HepG2 (cell line): ENCODE data around the gene TNXB. TPM values are rescaled to one million over a fixed set of nuclear protein-coding genes. Genes with fewer than 3 reads are reported as not detected.
A peak's percentile ranks its signal among the peaks of the same experiment; 100 is the strongest.

Source experiments
- CAMTA2 ChIP-seq: sonication (generic); formaldehyde crosslinking; IDR thresholded peaks from 2 replicates; pipeline ENCODE4 v1.4.0; 2020; ENCODE audit warnings: mild to moderate bottlenecking, missing genetic modification reagents, borderline replicate concordance
- EED ChIP-seq: sonication (generic); formaldehyde crosslinking; IDR thresholded peaks from 2 replicates; pipeline ENCODE4 v1.5.0; 2020; ENCODE audit warnings: mild to moderate bottlenecking, missing genetic modification reagents
- HNRNPK ChIP-seq: fragments of 200-400 bp; formaldehyde crosslinking; IDR thresholded peaks from 2 replicates; pipeline ENCODE4 v1.6.1; 2018; ENCODE audit warnings: low read length, low read depth, moderate library complexity, mild to moderate bottlenecking; ENCODE audit not compliant: poor library complexity, severe bottlenecking
- HOXA9 ChIP-seq: sonication (generic); formaldehyde crosslinking; IDR thresholded peaks from 2 replicates; pipeline ENCODE4 v1.8.1; 2022; ENCODE audit warnings: missing genetic modification reagents, mild to moderate bottlenecking, moderate library complexity, borderline replicate concordance
- KDM1A ChIP-seq: IDR thresholded peaks from 2 replicates; pipeline ENCODE4 v1.6.1; 2016; ENCODE audit warnings: missing compliant biosample characterization
- MTF1 ChIP-seq: sonication (generic); formaldehyde crosslinking; IDR thresholded peaks from 2 replicates; pipeline ENCODE4 v1.5.0; 2020; ENCODE audit warnings: missing genetic modification reagents
- RFXAP ChIP-seq: sonication (generic); formaldehyde crosslinking; IDR thresholded peaks from 2 replicates; pipeline ENCODE4 v1.4.0; 2020; ENCODE audit warnings: missing genetic modification reagents, borderline replicate concordance
- RNF2 ChIP-seq: fragments of 450-650 bp; conservative IDR thresholded peaks from 2 replicates; pipeline ENCODE4 v1.6.1; 2016; ENCODE audit warnings: low read depth
- ZBED4 ChIP-seq: sonication (generic); formaldehyde crosslinking; IDR thresholded peaks from 2 replicates; pipeline ENCODE4 v1.4.0; 2020; ENCODE audit warnings: missing genetic modification reagents, borderline replicate concordance
- ZFP41 ChIP-seq: sonication (generic); formaldehyde crosslinking; IDR thresholded peaks from 2 replicates; pipeline ENCODE4 v1.4.0; 2020; ENCODE audit warnings: mild to moderate bottlenecking, missing genetic modification reagents, borderline replicate concordance
- ZFP91 ChIP-seq: sonication (generic); formaldehyde crosslinking; IDR thresholded peaks from 2 replicates; pipeline ENCODE4 v1.9.0; 2022; ENCODE audit warnings: missing genetic modification reagents, mild to moderate bottlenecking, borderline replicate concordance
- ZNF235 ChIP-seq: sonication (generic); formaldehyde crosslinking; IDR thresholded peaks from 2 replicates; pipeline ENCODE4 v1.8.1; 2023; ENCODE audit warnings: mild to moderate bottlenecking, missing genetic modification reagents, borderline replicate concordance
- ZNF501 ChIP-seq: sonication (generic); formaldehyde crosslinking; IDR thresholded peaks from 2 replicates; pipeline ENCODE4 v1.5.1; 2020; ENCODE audit warnings: mild to moderate bottlenecking, moderate library complexity, missing genetic modification reagents
- ZNF563 ChIP-seq: sonication (generic); formaldehyde crosslinking; IDR thresholded peaks from 2 replicates; pipeline ENCODE4 v1.8.0; 2022; ENCODE audit warnings: mild to moderate bottlenecking, moderate library complexity, missing genetic modification reagents
- ZNF580 ChIP-seq: IDR thresholded peaks from 2 replicates; pipeline ENCODE4 v1.6.1; 2016; ENCODE audit warnings: low read depth, borderline replicate concordance
- ZNF629 ChIP-seq: sonication (generic); formaldehyde crosslinking; conservative IDR thresholded peaks from 2 replicates; pipeline ENCODE4 v1.5.0; 2020; ENCODE audit warnings: missing genetic modification reagents
- ZNF737 ChIP-seq: sonication (generic); formaldehyde crosslinking; IDR thresholded peaks from 2 replicates; pipeline ENCODE4 v1.5.0; 2020; ENCODE audit warnings: missing genetic modification reagents, mild to moderate bottlenecking, borderline replicate concordance
- ZNF746 ChIP-seq: sonication (generic); formaldehyde crosslinking; IDR thresholded peaks from 2 replicates; pipeline ENCODE4 v1.8.0; 2022; ENCODE audit warnings: mild to moderate bottlenecking, missing genetic modification reagents
- ZNF761 ChIP-seq: sonication (generic); formaldehyde crosslinking; conservative IDR thresholded peaks from 2 replicates; pipeline ENCODE4 v1.4.0; 2020; ENCODE audit warnings: mild to moderate bottlenecking, missing genetic modification reagents
- ZZZ3 ChIP-seq: sonication (generic); formaldehyde crosslinking; IDR thresholded peaks from 2 replicates; pipeline ENCODE4 v1.4.0; 2020; ENCODE audit warnings: missing genetic modification reagents, mild to moderate bottlenecking, borderline replicate concordance
- polyA plus RNA-seq, 8 experiments: library from polyadenylated mRNA; depleted of rRNA in 3 of 8; stranded (reverse) in 7 of 8; unstranded in 1 of 8; fragments of >200 nt; fragmentation: Illumina TruSeq in 4 of 8; extraction: Trizol in 4 of 8; gene quantifications; 2 replicates each; pipeline versions ENCODE4 v1.2.1 to v1.2.3, GENCODE V29; 2011 to 2016; ENCODE audit warnings: low read depth in 4 of 8, missing spikeins in 1 of 8, mixed read lengths in 1 of 8; ENCODE audit not compliant: insufficient read depth in 1 of 8
- total RNA-seq, 5 experiments: library from RNA; depleted of rRNA; stranded (reverse); fragments of >200 nt; fragmentation: Illumina TruSeq; extraction: Trizol; gene quantifications; 2 replicates each; pipeline ENCODE4 v1.2.3, GENCODE V29; 2016; ENCODE audit warnings: low read depth in 1 of 5

Gene TNXB
- total and polyA plus RNA-seq, 2 of the 13 experiments (the other 11 are each of a cell fraction or from before 2014, with no cell fraction given): 1.6 to 2.7 TPM

- no peak for TF ChIP-seq ZNF563
- TF ChIP-seq KDM1A (CRISPR knock-in tag): peak; percentile 61; the same call in 1 of the 2 replicates
- TF ChIP-seq ZNF761 (CRISPR knock-in tag): no peak
- TF ChIP-seq EED: no peak
- TF ChIP-seq ZNF746 (CRISPR knock-in tag): no peak
- no peak for TF ChIP-seq ZFP91 (CRISPR knock-in tag)
- no peak for TF ChIP-seq MTF1
- no peak for TF ChIP-seq ZNF737 (CRISPR knock-in tag)
- no peak for TF ChIP-seq RNF2
- TF ChIP-seq HOXA9 (CRISPR knock-in tag): no peak
- no peak for TF ChIP-seq ZFP41 (CRISPR knock-in tag)
- peak; percentile 95 for TF ChIP-seq ZNF629
- no peak for TF ChIP-seq ZBED4 (CRISPR knock-in tag)
- no peak for TF ChIP-seq ZNF580 (CRISPR knock-in tag)
- TF ChIP-seq ZNF235 (CRISPR knock-in tag): no peak
- no peak for TF ChIP-seq HNRNPK
- no peak for TF ChIP-seq CAMTA2 (CRISPR knock-in tag)
- no peak for TF ChIP-seq ZZZ3 (CRISPR knock-in tag)
- no peak for TF ChIP-seq ZNF501 (CRISPR knock-in tag)
- no peak for TF ChIP-seq RFXAP (CRISPR knock-in tag)
These were observed 19.9 kb downstream of the TNXB start (continued) for GRCh38 chr6:32089082-32089828.
